Tibial artery (tissue), 4 donors: ENCODE results near the gene C2CD4C.
"Not testable (repeated sequence)": the region's sequence is repeated elsewhere in the genome, so short reads cannot be mapped to it uniquely, and the experiment has no call there.

Experiments
- DNase-seq, 2 donors: peaks; one replicate each; pipeline ENCODE4 v3.0.0-alpha.2; 2019
- H3K27ac ChIP-seq, 2 donors: fragments of 200-600 bp; sonication (generic) in 1 of 2; 1 replicate in 1 of 2; 2 replicates in 1 of 2; pipeline ENCODE4 v1.5.1; 2018 to 2019; ENCODE audit warnings: mild to moderate bottlenecking in 1 of 2
- H3K27me3 ChIP-seq, 2 donors: fragments of 200-600 bp; sonication (generic) in 1 of 2; one replicate each; pipeline versions ENCODE4 v1.5.1 to v1.6.0; 2016 to 2019
- H3K36me3 ChIP-seq, 3 donors: fragments of 200-600 bp; sonication (generic) in 2 of 3; one replicate each; pipeline ENCODE4 v1.5.1; 2016 to 2019; ENCODE audit warnings: mild to moderate bottlenecking in 2 of 3
- H3K4me1 ChIP-seq, 4 donors: fragments of 200-600 bp; sonication (generic) in 2 of 4; 1 replicate in 3 of 4; 2 replicates in 1 of 4; pipeline ENCODE4 v1.5.1; 2016 to 2019
- H3K4me3 ChIP-seq, 2 donors: fragments of 200-600 bp; sonication (generic) in 1 of 2; 1 replicate in 1 of 2; 2 replicates in 1 of 2; pipeline ENCODE4 v1.5.1; 2018 to 2019; ENCODE audit warnings: mild to moderate bottlenecking in 2 of 2
- H3K9me3 ChIP-seq, 3 donors: fragments of 200-600 bp; sonication (generic) in 1 of 3; one replicate each; pipeline ENCODE4 v1.5.1; 2016 to 2019
- intact Hi-C: fragments of 100-400 bp; cut with DNase I; formaldehyde crosslinking; loops from one replicate; pipeline ENCODE4 v1.15.0; 2023; ENCODE audit warnings: low total_unique reads
- TF ChIP-seq, protein P1 (sequence below), 2 experiments: fragments of 200-600 bp in 1 of 2; fragments of 450-650 bp in 1 of 2; IDR thresholded peaks; one replicate each; pipeline ENCODE4 v1.5.1; 2017 to 2019; ENCODE audit warnings: antibody characterized with exemption in 2 of 2, mild to moderate bottlenecking in 1 of 2, moderate library complexity in 1 of 2

C2CD4C gene

DNA sequence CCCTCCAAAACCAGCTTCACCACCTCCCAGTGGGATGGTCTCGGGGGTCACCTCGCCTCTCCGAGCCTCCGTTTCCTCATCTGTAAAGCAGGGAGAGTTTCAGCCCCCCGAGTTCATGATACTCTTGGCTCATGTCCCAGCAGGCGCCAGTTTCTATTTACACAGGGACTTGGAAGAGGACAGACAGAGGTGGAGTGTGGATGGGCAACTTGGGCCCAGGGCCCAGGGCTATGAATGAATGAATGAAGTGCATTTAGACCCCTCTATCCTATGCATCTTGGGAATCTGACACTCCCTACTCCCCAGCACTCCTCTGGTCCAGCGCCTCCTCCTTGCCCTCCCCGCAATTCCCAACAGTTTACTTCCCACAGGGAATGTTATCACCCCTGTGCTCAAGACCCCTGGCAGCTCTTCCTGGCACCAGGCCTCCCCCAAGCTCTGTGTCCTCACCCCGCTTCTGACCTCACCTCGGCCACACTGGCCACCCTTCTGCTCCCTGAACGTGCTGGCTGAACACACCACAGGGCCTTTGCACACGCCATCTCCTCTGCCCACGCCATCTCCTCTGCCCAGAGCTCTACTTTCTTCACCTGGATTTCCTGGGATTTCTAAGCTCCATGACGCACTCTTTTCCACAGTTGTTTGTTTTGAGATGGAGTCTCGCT is 4.9 kb upstream of the C2CD4C start:
- Histone ChIP-seq H3K4me3 (no peak overlapping the region), H3K4me1 (peaks cover 0 to 13% (median 11%) of the 10 kb centered on the region in 4 donors), H3K9me3 (no peaks in the 10 kb centered on the region), H3K27ac (no peak overlapping the region), H3K36me3 (peaks cover 0 to 15% (median 0%) of the 10 kb centered on the region in 3 donors), H3K27me3 (peaks cover 0 to 76% of the 10 kb centered on the region in 2 donors)
- DNase-seq, result no peak
- TF ChIP-seq, protein P1, sequence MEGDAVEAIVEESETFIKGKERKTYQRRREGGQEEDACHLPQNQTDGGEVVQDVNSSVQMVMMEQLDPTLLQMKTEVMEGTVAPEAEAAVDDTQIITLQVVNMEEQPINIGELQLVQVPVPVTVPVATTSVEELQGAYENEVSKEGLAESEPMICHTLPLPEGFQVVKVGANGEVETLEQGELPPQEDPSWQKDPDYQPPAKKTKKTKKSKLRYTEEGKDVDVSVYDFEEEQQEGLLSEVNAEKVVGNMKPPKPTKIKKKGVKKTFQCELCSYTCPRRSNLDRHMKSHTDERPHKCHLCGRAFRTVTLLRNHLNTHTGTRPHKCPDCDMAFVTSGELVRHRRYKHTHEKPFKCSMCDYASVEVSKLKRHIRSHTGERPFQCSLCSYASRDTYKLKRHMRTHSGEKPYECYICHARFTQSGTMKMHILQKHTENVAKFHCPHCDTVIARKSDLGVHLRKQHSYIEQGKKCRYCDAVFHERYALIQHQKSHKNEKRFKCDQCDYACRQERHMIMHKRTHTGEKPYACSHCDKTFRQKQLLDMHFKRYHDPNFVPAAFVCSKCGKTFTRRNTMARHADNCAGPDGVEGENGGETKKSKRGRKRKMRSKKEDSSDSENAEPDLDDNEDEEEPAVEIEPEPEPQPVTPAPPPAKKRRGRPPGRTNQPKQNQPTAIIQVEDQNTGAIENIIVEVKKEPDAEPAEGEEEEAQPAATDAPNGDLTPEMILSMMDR (IDR thresholded peaks at IDR 0.05), result no peak
- intact Hi-C loops, result no loop called here

GRCh38 chr19:412356-413355 is 3.7 kb upstream of the C2CD4C start:
- intact Hi-C loops, result no loop called here
- Histone ChIP-seq H3K36me3 (peaks cover 0 to 13% (median 0%) of the 10 kb centered on the region in 3 donors), H3K27ac (no peak overlapping the region), H3K4me3 (no peak overlapping the region), H3K9me3 (no peaks in the 10 kb centered on the region), H3K4me1 (peaks cover 0 to 23% (median 21%) of the 10 kb centered on the region in 4 donors), H3K27me3 (peaks cover 0 to 83% of the 10 kb centered on the region in 2 donors)
- TF ChIP-seq, protein P1 (IDR thresholded peaks at IDR 0.05), result no peak
- DNase-seq, result peak in 1 of 2 donors; percentile 15

- H3K9me3 ChIP-seq, result no peaks in the 10 kb centered on the region
- H3K36me3 ChIP-seq, result peaks cover 0 to 9% (median 0%) of the 10 kb centered on the region in 3 donors
- DNase-seq, result no peak
- H3K4me3 ChIP-seq, result no peak overlapping the region
- TF ChIP-seq, protein P1 (IDR thresholded peaks at IDR 0.05), result no peak
- H3K4me1 ChIP-seq, result peaks cover 0 to 23% (median 21%) of the 10 kb centered on the region in 4 donors
- H3K27ac ChIP-seq, result no peak overlapping the region
- intact Hi-C loops, result no loop called here
- peaks cover 0 to 83% of the 10 kb centered on the region in 2 donors for H3K27me3 ChIP-seq
Measured at GRCh38 chr19:411723-412355, 2.9 kb upstream of the C2CD4C start.

DNA sequence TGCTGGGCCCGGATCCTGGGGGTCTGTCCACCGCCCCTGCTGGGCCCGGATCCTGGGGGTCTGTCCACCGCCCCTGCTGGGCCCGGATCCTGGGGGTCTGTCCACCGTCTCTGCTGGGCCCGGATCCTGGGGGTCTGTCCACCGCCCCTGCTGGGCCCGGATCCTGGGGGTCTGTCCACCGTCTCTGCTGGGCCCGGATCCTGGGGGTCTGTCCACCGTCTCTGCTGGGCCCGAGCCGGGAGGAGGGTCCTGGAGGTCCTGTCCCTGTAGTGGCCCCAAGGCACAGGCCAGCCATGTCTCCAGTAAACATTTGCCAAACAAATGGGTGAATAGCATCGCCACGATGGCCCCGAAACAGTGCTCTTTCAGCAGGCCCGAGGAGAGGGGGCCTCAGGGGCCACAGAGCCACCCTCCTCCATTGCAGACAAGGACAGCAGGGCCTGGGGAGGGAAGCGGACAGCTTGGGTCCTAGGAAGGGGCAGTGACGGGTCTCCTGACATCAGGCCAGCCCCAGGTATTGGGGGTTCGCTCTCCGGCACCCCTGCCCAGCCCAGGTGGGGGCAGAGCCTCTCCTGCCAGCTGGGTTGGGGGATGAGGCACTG is 2.3 kb upstream of the C2CD4C start:
- intact Hi-C loops, H3K36me3 ChIP-seq: not testable (repeated sequence)
- peaks cover 0 to 83% of the 10 kb centered on the region in 2 donors for H3K27me3 ChIP-seq

DNA sequence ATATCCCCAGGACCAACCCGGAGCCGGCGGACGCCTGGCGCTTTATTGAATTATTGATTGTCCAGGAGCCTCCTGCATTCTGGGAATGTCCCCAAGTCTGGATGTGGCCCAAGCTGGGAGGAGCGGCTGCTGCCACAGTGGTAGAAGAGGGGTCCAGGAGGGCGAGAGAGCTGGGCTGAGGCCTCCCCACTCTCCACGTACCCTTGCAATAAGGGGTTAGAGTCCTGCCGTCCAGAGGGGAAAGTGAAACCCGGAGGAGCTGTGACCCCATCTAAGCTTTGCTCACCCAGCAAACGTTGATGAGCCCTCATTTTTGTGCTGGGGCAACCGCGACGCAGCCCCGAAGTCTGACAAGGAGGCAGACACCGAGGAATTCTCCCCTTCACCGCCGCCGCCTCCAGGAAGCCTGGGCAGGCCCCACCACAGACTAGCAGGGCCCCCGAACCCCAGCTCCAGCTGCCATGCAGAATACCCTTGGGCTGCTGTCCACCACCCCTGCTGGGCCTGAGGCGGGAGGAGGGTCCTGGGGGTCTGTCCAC is 1.4 kb upstream of the C2CD4C start:
- peak in 1 of 2 donors; percentile 54 for DNase-seq
- intact Hi-C loops, result no loop called here
- Histone ChIP-seq H3K4me3 (no peak overlapping the region), H3K36me3 (no peaks in the 10 kb centered on the region), H3K27ac (no peak overlapping the region), H3K4me1 (peaks cover 0 to 23% (median 21%) of the 10 kb centered on the region in 4 donors), H3K27me3 (peaks cover 0 to 86% of the 10 kb centered on the region in 2 donors), H3K9me3 (no peaks in the 10 kb centered on the region)
- TF ChIP-seq, protein P1 (IDR thresholded peaks at IDR 0.05), result no peak

More for the DNA sequence above, 2.3 kb upstream of the C2CD4C start:
- H3K4me3 ChIP-seq, H3K27ac ChIP-seq, H3K9me3 ChIP-seq, DNase-seq: not testable (repeated sequence)
- peaks cover 0 to 23% (median 21%) of the 10 kb centered on the region in 4 donors for H3K4me1 ChIP-seq
